Tibial artery (tissue), 4 donors: ENCODE data around the gene ADCY1.

Experiments
- DNase-seq, 2 donors: peaks; one replicate each; pipeline ENCODE4 v3.0.0-alpha.2; 2019
- H3K27ac ChIP-seq, 2 donors: fragments of 200-600 bp; sonication (generic) in 1 of 2; 1 replicate in 1 of 2; 2 replicates in 1 of 2; pipeline ENCODE4 v1.5.1; 2018 to 2019; ENCODE audit warnings: mild to moderate bottlenecking in 1 of 2
- H3K27me3 ChIP-seq, 2 donors: fragments of 200-600 bp; sonication (generic) in 1 of 2; one replicate each; pipeline versions ENCODE4 v1.5.1 to v1.6.0; 2016 to 2019
- H3K36me3 ChIP-seq, 3 donors: fragments of 200-600 bp; sonication (generic) in 2 of 3; one replicate each; pipeline ENCODE4 v1.5.1; 2016 to 2019; ENCODE audit warnings: mild to moderate bottlenecking in 2 of 3
- H3K4me1 ChIP-seq, 4 donors: fragments of 200-600 bp; sonication (generic) in 2 of 4; 1 replicate in 3 of 4; 2 replicates in 1 of 4; pipeline ENCODE4 v1.5.1; 2016 to 2019
- H3K4me3 ChIP-seq, 2 donors: fragments of 200-600 bp; sonication (generic) in 1 of 2; 1 replicate in 1 of 2; 2 replicates in 1 of 2; pipeline ENCODE4 v1.5.1; 2018 to 2019; ENCODE audit warnings: mild to moderate bottlenecking in 2 of 2
- H3K9me3 ChIP-seq, 3 donors: fragments of 200-600 bp; sonication (generic) in 1 of 3; one replicate each; pipeline ENCODE4 v1.5.1; 2016 to 2019
- CTCF ChIP-seq, 2 experiments: fragments of 200-600 bp in 1 of 2; fragments of 450-650 bp in 1 of 2; IDR thresholded peaks; one replicate each; pipeline ENCODE4 v1.5.1; 2017 to 2019; ENCODE audit warnings: antibody characterized with exemption in 2 of 2, mild to moderate bottlenecking in 1 of 2, moderate library complexity in 1 of 2
- intact Hi-C: fragments of 100-400 bp; cut with DNase I; formaldehyde crosslinking; loops from one replicate; pipeline ENCODE4 v1.15.0; 2023; ENCODE audit warnings: low total_unique reads

Gene ADCY1

GRCh38 chr7:45623740-45624391, 49.7 kb downstream of the ADCY1 start:
- H3K27me3 ChIP-seq = no peaks in the 10 kb centered on the region
- no peaks in the 10 kb centered on the region for H3K36me3 ChIP-seq
- no peak for DNase-seq
- peaks cover 0 to 18% (median 15%) of the 10 kb centered on the region in 3 donors for H3K9me3 ChIP-seq
- H3K27ac ChIP-seq = no peak overlapping the region
- no peak for TF ChIP-seq CTCF (IDR thresholded peaks at IDR 0.05)
- H3K4me1 ChIP-seq = no peaks in the 10 kb centered on the region
- H3K4me3 ChIP-seq = no peak overlapping the region
- intact Hi-C loops = no loop called here

- TF ChIP-seq CTCF (IDR thresholded peaks at IDR 0.05) = no peak
- intact Hi-C loops = no loop called here
- no peaks in the 10 kb centered on the region for H3K36me3 ChIP-seq
- H3K27me3 ChIP-seq = no peaks in the 10 kb centered on the region
- H3K4me3 ChIP-seq = no peak overlapping the region
- peaks cover 0 to 18% (median 13%) of the 10 kb centered on the region in 3 donors for H3K9me3 ChIP-seq
- no peaks in the 10 kb centered on the region for H3K4me1 ChIP-seq
- no peak for DNase-seq
- H3K27ac ChIP-seq = no peak overlapping the region
Measured at GRCh38 chr7:45624392-45624760, 50.2 kb downstream of the ADCY1 start.

- TF ChIP-seq CTCF (IDR thresholded peaks at IDR 0.05) = no peak
- no peaks in the 10 kb centered on the region for H3K27me3 ChIP-seq
- DNase-seq = no peak
- no peak overlapping the region for H3K4me3 ChIP-seq
- no peak overlapping the region for H3K27ac ChIP-seq
- H3K36me3 ChIP-seq = no peaks in the 10 kb centered on the region
- H3K4me1 ChIP-seq = no peaks in the 10 kb centered on the region
- peaks cover 0 to 13% (median 13%) of the 10 kb centered on the region in 3 donors for H3K9me3 ChIP-seq
- intact Hi-C loops = no loop called here
Measured at GRCh38 chr7:45625067-45625466, 50.9 kb downstream of the ADCY1 start.

GRCh38 chr7:45625714-45626440, 51.7 kb downstream of the ADCY1 start:
- Histone ChIP-seq H3K9me3 (peaks cover 0 to 5% (median 5%) of the 10 kb centered on the region in 3 donors), H3K36me3 (no peaks in the 10 kb centered on the region), H3K4me1 (no peaks in the 10 kb centered on the region), H3K27ac (no peak overlapping the region), H3K4me3 (no peak overlapping the region), H3K27me3 (no peaks in the 10 kb centered on the region)
- DNase-seq = no peak
- no peak for TF ChIP-seq CTCF (IDR thresholded peaks at IDR 0.05)
- intact Hi-C loops = no loop called here

GRCh38 chr7:45626441-45627430, 52.6 kb downstream of the ADCY1 start:
- intact Hi-C loops = no loop called here
- TF ChIP-seq CTCF (IDR thresholded peaks at IDR 0.05) = no peak
- H3K27ac ChIP-seq = no peak overlapping the region
- no peaks in the 10 kb centered on the region for H3K27me3 ChIP-seq
- H3K4me1 ChIP-seq = no peaks in the 10 kb centered on the region
- no peak for DNase-seq
- H3K4me3 ChIP-seq = no peak overlapping the region
- no peaks in the 10 kb centered on the region for H3K36me3 ChIP-seq
- no peaks in the 10 kb centered on the region for H3K9me3 ChIP-seq
